HepG2 (cell line): ENCODE measurements around the gene CLDN7. TPM values are rescaled to one million over a fixed set of nuclear protein-coding genes. Genes with fewer than 3 reads are reported as not detected.

Experiments
- BORCS8-MEF2B ChIP-seq: sonication (generic); formaldehyde crosslinking; IDR thresholded peaks from 2 replicates; pipeline ENCODE4 v1.8.0; 2022; ENCODE audit warnings: mild to moderate bottlenecking, missing genetic modification reagents
- GZF1 ChIP-seq: sonication (generic); formaldehyde crosslinking; IDR thresholded peaks from 2 replicates; pipeline ENCODE4 v1.5.1; 2020; ENCODE audit warnings: mild to moderate bottlenecking, missing genetic modification reagents
- KDM5B ChIP-seq: sonication (generic); formaldehyde crosslinking; IDR thresholded peaks from 2 replicates; pipeline ENCODE4 v1.4.0; 2020; ENCODE audit warnings: missing genetic modification reagents, mild to moderate bottlenecking, borderline replicate concordance
- LCORL ChIP-seq, 2 experiments: fragments of 450-650 bp in 1 of 2; sonication (generic) in 1 of 2; formaldehyde crosslinking in 1 of 2; IDR thresholded peaks; 2 replicates each; pipeline versions ENCODE4 v1.5.0 to v1.6.1; 2017 to 2020; ENCODE audit warnings: antibody characterized with exemption in 1 of 2, missing genetic modification reagents in 1 of 2
- MAFK ChIP-seq, 2 experiments: IDR thresholded peaks in 1 of 2; conservative IDR thresholded peaks in 1 of 2; 2 replicates each; pipeline ENCODE4 v1.6.1; 2011; ENCODE audit warnings: improper control_type of control experiment in 2 of 2, low read length in 2 of 2
- PATZ1 ChIP-seq: sonication (generic); formaldehyde crosslinking; IDR thresholded peaks from 2 replicates; pipeline ENCODE4 v1.4.0; 2020; ENCODE audit warnings: missing genetic modification reagents
- STAG1 ChIP-seq: sonication (generic); formaldehyde crosslinking; IDR thresholded peaks from 2 replicates; pipeline ENCODE4 v1.4.0; 2020; ENCODE audit warnings: missing genetic modification reagents
- TMF1 ChIP-seq: sonication (generic); formaldehyde crosslinking; IDR thresholded peaks from 2 replicates; pipeline ENCODE4 v1.8.1; 2022; ENCODE audit warnings: low read depth, missing genetic modification reagents
- ZC3H4 ChIP-seq: sonication (generic); formaldehyde crosslinking; IDR thresholded peaks from 2 replicates; pipeline ENCODE4 v1.4.0; 2020; ENCODE audit warnings: missing genetic modification reagents, borderline replicate concordance
- ZNF276 ChIP-seq: sonication (generic); formaldehyde crosslinking; IDR thresholded peaks from 2 replicates; pipeline ENCODE4 v1.4.0; 2020; ENCODE audit warnings: mild to moderate bottlenecking, low read depth, missing genetic modification reagents
- ZNF543 ChIP-seq: sonication (generic); formaldehyde crosslinking; IDR thresholded peaks from 2 replicates; pipeline ENCODE4 v1.4.0; 2020; ENCODE audit warnings: mild to moderate bottlenecking, missing genetic modification reagents
- ZNF720 ChIP-seq: sonication (generic); formaldehyde crosslinking; IDR thresholded peaks from 2 replicates; pipeline ENCODE4 v1.4.0; 2020; ENCODE audit warnings: missing genetic modification reagents
- ZNF740 ChIP-seq: sonication (generic); formaldehyde crosslinking; IDR thresholded peaks from 2 replicates; pipeline ENCODE4 v1.4.0; 2020; ENCODE audit warnings: missing genetic modification reagents
- polyA plus RNA-seq, 8 experiments: library from polyadenylated mRNA; depleted of rRNA in 3 of 8; stranded (reverse) in 7 of 8; unstranded in 1 of 8; fragments of >200 nt; fragmentation: Illumina TruSeq in 4 of 8; extraction: Trizol in 4 of 8; gene quantifications; 2 replicates each; pipeline versions ENCODE4 v1.2.1 to v1.2.3, GENCODE V29; 2011 to 2016; ENCODE audit warnings: low read depth in 4 of 8, missing spikeins in 1 of 8, mixed read lengths in 1 of 8; ENCODE audit not compliant: insufficient read depth in 1 of 8
- total RNA-seq, 5 experiments: library from RNA; depleted of rRNA; stranded (reverse); fragments of >200 nt; fragmentation: Illumina TruSeq; extraction: Trizol; gene quantifications; 2 replicates each; pipeline ENCODE4 v1.2.3, GENCODE V29; 2016; ENCODE audit warnings: low read depth in 1 of 5
- TF ChIP-seq, protein P1 (sequence below): sonication (generic); formaldehyde crosslinking; IDR thresholded peaks from 2 replicates; pipeline ENCODE4 v1.4.0; 2020; ENCODE audit warnings: missing genetic modification reagents
- TF ChIP-seq, protein P2 (sequence below), 2 experiments: sonication (generic) in 1 of 2; formaldehyde crosslinking in 1 of 2; IDR thresholded peaks; 2 replicates each; pipeline versions ENCODE4 v1.4.0 to v1.6.1; 2018 to 2020; ENCODE audit warnings: missing genetic modification reagents in 2 of 2, borderline replicate concordance in 1 of 2, low read depth in 1 of 2, mild to moderate bottlenecking in 1 of 2, missing biosample characterization in 1 of 2

CLDN7 gene
- total and polyA plus RNA-seq, 2 of the 13 experiments (the other 11 are each of a cell fraction or from before 2014, with no cell fraction given): not detected

GRCh38 chr17:7220593-7221277 is 41.5 kb downstream of the CLDN7 start (continued):
- TF ChIP-seq ZNF276 (CRISPR knock-in tag) (no peak), BORCS8-MEF2B (CRISPR knock-in tag) (no peak), STAG1 (CRISPR knock-in tag) (peak; percentile 56), ZNF543 (CRISPR knock-in tag) (peak; percentile 99), ZC3H4 (CRISPR knock-in tag) (no peak), TMF1 (no peak), GZF1 (CRISPR knock-in tag) (no peak), MAFK (conservative IDR thresholded peaks at IDR 0.05 in 1 of 2, IDR thresholded peaks at IDR 0.05 in 1 of 2; ENCODE audit: low read length in 2 of 2) (peak; percentile 18 to 51; a peak in 2 of 4 replicates), PATZ1 (CRISPR knock-in tag) (0 out of 2 replicates have a peak, but pooled peaks have one; percentile 25), ZNF720 (no peak), KDM5B (CRISPR knock-in tag) (no peak), LCORL (IDR thresholded peaks at IDR 0.05) (no peak), LCORL (CRISPR knock-in tag; IDR thresholded peaks at IDR 0.05) (no peak; the same call in 1 of the 2 replicates), ZNF740 (CRISPR knock-in tag) (no peak)
- TF ChIP-seq, protein P1, sequence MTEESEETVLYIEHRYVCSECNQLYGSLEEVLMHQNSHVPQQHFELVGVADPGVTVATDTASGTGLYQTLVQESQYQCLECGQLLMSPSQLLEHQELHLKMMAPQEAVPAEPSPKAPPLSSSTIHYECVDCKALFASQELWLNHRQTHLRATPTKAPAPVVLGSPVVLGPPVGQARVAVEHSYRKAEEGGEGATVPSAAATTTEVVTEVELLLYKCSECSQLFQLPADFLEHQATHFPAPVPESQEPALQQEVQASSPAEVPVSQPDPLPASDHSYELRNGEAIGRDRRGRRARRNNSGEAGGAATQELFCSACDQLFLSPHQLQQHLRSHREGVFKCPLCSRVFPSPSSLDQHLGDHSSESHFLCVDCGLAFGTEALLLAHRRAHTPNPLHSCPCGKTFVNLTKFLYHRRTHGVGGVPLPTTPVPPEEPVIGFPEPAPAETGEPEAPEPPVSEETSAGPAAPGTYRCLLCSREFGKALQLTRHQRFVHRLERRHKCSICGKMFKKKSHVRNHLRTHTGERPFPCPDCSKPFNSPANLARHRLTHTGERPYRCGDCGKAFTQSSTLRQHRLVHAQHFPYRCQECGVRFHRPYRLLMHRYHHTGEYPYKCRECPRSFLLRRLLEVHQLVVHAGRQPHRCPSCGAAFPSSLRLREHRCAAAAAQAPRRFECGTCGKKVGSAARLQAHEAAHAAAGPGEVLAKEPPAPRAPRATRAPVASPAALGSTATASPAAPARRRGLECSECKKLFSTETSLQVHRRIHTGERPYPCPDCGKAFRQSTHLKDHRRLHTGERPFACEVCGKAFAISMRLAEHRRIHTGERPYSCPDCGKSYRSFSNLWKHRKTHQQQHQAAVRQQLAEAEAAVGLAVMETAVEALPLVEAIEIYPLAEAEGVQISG: no peak
- TF ChIP-seq, protein P2, sequence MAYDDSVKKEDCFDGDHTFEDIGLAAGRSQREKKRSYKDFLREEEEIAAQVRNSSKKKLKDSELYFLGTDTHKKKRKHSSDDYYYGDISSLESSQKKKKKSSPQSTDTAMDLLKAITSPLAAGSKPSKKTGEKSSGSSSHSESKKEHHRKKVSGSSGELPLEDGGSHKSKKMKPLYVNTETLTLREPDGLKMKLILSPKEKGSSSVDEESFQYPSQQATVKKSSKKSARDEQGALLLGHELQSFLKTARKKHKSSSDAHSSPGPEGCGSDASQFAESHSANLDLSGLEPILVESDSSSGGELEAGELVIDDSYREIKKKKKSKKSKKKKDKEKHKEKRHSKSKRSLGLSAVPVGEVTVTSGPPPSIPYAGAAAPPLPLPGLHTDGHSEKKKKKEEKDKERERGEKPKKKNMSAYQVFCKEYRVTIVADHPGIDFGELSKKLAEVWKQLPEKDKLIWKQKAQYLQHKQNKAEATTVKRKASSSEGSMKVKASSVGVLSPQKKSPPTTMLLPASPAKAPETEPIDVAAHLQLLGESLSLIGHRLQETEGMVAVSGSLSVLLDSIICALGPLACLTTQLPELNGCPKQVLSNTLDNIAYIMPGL (CRISPR knock-in tag; IDR thresholded peaks at IDR 0.05; ENCODE audit: borderline replicate concordance in 1 of 2, low read depth in 1 of 2): peak in 1 of 2 experiments; percentile 50; a peak in 1 of 4 replicates
